Loucy (cell line): ENCODE data around the gene DOK7.

Experiments
- CTCF ChIP-seq: fragments of 200-600 bp; sonication (generic); conservative IDR thresholded peaks from 2 replicates; pipeline ENCODE4 v1.5.1; 2014; ENCODE audit warnings: mild to moderate bottlenecking, antibody characterized with exemption, low read length
- EZH2phosphoT487 ChIP-seq: fragments of 200-600 bp; IDR thresholded peaks from 2 replicates; pipeline ENCODE4 v1.6.1; 2018; ENCODE audit warnings: antibody characterized with exemption, mild to moderate bottlenecking, moderate library complexity, borderline replicate concordance

DNA sequence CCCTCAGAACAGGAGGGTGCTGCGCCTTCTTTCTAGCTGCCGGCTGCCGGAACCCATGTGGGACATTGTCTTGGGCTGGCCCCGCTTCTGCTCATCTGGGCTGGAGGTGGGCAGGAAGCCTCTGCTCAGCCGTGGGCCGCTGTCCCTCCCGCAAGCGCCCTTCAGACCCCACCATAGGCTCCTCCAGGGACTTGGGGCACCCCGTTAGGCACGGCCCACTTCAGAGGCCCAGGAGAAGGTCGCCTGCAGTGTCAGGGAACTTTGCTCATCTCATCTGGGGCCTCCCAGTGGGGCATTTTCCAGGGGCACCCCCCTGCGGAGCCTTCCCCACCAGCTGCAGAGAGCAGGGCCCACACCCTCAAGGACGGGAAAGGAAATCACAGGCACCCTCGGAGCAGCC, 32.9 kb downstream of the DOK7 start:
- TF ChIP-seq CTCF (no peak), EZH2phosphoT487 (no peak)
